Measurements from ENCODE around the gene EFNA2.
A peak's percentile ranks its signal among the peaks of the same experiment; 100 is the strongest.

Gene EFNA2

DNA sequence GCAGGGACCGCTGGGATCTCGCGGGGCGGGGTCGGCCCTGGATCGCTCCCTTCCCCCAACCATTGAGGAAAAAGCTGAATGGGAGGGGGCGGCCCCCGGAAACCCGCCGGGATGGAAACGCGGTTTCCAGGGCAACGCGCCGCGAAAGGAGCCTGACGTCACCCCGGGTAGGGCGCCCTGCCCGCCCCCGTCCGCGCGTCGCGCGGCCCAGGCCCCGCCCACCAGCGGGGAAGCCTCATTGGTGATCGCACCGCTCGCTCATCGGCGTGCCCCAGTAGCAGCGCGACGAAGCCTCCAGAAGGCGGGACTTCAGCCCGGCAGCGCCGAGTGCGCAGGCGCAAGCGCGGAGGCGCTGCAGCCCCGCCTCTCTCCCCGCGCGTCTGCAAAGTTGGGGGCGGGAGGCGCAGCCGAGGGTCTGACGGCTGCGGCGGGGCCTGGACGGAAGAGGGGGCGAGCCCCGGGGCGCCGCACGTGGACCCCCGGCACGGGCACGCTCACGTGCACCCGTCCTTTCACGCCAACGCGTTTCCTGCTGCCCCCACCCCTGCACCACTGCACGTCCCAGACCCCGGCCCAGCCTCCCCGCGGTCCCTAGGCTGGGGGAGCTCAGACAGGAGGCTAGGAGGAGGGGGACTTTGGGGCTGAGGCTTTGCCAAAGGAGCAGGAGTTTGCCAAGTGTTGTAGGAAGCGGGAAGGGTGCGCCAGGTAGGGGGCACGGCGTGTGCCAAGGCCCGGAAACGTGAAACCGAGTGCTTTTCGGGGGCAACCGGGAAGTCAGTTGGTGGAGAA is 24.7 kb upstream of the EFNA2 start:
- DNase-seq (ENCODE audit: low spot score), result peak; percentile 87

DNA sequence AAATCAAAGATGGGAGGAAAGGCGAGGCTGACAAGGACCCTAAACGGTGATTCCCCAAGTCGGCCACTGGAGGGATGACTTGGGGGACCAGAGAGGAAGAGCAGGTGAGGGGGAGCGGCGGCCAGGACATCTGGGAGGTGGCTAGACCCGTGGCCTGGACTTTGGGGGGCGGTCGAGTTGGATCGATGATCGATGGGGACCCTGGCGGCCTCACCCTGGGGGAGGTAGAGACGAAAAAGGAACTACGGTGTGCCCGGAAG is 24.2 kb upstream of the EFNA2 start:
- DNase-seq (ENCODE audit: low spot score), result no peak

DNA sequence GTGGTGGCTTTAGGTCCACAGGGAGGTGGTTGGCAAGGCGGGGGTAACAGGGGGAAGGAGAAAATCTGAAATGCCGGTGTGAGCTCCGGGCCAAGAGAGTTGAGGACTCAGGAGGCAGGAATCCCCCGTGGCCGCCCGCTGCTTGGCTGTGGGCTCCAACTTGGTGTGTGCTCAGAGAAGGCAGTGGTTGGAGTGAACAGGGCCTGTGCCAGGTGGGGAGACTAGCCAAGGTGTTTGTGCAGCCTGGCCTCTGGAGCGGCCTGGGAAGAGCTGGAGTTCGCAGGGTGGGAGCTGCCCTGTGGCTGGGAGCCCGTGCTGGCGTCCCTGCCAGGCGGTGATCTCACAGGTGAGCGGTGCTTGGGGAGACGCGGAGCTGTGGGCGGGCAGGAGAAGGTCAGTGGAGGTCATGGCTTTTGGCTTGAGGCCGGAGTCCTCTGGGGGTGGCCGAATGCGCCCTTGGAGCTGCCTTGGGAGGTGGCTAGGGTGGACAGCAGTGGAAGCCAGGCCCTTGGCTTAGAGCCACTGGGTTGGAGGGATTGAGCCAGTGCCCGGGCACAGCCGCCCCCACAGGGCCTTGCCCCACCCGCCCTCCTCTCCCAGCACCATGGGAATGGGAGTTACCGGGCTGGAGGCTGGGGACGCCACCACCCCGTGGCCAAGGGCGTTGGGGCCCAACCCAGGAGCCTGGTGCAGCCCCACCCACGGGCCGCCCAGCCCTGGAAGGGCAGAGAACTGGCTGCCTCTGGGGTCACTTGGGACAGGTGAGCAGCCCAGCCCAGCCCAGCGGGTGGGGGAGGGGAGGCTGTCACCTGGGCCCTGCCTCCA is 23.7 kb upstream of the EFNA2 start:
- DNase-seq (ENCODE audit: low spot score), result no peak

DNA sequence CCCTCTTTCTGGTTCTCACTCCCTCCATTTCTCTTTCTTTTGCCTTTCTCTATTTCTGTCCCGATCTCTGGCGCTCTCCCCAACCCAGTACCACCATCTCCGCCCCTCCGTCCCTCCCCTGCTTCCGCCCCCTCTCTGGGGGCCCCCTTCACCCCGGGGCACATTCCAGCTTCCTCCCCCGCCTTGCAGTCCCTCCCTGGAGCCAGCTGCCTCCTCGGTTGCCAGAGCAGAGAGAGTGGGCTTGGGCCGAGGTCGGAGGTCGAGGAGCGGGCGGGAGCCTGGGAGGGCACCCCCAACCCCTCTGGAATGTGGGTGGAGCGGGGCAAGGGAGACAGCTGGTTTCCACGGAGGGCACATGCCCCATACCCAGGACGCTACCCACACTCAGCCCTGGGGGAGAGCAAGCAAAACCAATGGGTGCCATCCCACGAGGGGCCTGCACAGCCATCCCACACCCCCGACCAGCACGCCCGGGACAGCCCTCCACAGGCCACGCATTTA is 23.0 kb upstream of the EFNA2 start:
- DNase-seq (ENCODE audit: low spot score), result no peak

DNA sequence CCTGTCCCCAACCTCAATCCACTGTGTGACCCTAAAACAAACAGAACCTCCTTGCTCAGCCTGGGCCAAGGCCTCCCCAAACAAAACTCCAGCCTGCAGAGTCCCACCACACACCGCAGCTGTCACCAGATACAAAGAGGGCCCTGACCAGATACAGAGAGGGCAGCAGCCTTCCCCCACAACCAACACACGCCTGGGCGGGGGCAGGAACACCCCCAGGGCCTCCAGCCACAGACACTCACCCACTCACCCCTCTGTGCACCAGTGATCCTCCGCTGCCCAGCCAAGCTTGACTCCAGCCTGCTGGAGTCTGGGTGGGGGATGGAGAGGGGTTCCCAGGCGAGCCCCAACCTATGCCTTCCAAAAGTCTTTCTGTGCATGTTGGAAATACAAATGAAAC is 22.5 kb upstream of the EFNA2 start:
- DNase-seq (ENCODE audit: low spot score), result no peak

DNA sequence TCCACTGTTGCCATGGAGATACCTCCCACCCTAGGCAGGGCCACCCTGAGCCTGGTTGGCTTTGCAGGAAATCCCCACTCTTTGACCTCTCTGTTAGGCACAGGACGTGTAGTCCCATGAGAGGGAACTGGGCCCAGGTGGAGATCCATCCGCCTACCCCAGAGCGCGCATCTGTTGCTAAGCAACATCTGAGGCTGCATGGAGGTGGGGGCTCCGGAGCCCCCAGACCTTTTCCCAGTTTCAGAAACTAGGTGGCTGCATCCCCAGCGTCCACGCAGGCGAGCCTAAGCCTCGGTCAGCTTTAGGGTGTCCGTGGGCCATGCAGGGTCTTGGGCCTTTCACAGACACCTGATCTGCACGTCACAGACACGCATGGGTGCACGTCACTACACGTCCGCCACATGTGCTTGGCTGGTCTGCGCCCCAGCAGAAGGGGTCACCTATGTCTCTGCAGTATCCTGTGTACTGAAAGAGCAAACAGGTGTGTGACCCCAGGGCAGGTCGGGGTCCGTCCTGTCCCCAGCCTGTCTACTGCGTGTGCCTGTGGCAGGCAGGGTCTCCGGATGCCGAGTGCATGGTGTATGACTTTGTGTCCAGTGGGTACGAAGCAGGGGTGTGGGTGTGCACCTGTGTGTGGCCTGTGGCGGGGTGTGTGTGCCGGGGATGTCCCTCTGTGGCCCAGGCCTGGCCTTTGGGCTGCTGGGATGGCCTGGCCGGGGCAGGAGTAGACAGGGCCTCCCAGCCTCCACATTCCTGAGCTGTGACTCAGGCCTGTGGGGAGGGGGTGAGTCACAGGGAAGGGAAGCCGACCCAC is 20.7 kb upstream of the EFNA2 start:
- DNase-seq (ENCODE audit: low spot score), result no peak

DNA sequence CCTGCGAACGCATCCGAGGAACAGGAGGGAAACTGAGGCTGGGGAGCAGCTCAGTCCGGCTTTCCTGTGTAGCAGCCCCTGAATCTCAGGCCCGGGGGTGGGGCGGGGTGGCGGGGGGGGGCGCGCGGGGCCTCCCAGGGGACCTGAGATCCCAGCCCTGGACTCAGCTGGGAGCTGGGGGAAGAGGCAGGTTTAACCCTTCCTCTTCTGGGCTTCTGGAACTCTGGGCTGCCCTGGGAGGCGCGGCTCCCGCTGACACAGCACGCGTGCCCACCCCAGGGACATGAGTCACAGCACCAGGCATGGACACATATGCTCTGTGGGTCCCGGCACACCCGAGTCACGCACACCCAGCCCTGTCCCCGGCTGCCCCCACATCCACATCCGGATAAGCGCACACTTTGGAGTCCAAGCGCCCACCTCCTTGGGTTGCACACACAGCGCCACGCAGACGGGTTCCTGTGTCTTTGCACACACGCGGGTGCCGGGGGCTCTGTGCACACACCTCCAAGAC is 20.0 kb upstream of the EFNA2 start:
- no peak for DNase-seq (ENCODE audit: low spot score)

DNA sequence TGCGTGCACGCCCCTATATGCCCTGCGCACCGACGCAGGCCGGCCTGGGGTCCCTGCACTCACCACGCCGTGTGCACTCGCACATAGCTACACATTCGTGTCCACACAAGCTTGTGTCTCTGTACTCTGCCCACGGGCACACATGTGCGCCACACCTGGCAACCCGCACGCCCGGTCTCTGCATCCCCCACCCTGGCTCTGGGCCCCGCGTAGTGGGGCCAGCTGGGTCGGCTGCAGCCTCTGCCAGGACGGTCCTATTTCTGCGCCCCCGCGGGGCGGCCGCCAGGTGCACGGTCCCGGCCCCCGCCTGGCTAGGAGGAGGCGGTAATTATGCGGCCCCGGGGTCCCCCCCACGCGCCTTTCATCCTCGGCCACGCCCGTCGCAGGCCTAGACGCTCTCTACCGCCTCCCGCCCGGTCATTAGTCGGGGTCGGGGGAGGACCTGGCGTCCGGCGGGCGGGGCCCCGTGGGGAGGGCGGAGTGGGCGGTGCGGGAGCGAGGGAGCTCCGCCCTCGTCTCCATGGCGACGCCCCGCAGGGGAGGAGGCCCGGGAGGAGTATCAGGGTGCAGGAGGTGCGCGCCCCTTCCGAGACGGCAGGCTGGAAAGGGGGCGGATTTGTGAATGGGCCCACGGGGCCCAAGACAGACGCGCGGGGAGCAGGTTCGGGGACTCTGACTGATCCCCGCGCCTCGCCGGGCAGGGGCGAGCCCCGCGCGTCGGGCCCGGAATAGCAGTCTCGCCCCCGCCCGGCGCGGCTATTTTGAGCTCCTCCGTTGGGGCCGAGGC is 19.4 kb upstream of the EFNA2 start:
- peak; percentile 91 for DNase-seq (ENCODE audit: low spot score)

DNA sequence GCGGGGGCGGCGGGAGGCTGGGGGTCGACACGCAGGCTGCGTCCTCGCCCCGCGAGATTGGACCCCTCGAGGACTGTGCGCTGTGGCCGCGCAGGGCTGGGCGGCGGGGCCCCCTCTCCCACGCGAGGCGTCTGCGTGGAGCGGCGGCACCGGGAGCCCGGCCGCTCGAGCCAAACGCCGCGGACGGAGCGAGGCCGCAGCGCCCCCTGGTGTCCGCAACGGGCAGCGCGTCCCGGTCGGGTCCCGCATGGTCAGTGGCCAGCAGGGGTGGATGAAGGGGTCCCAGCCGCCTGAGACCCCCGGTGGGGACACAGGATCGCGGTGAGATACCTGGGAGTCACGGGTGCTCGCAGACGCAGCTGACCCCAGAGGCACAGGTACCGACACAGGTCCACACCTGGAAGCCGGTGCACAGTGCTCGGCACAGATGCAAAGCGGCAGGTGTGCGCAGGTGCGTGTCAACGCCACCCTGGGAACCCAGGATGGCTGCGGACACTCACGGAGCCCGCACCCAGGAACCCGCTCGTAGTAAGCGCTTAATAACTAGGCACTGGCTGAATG is 18.7 kb upstream of the EFNA2 start:
- DNase-seq (ENCODE audit: low spot score), result no peak

DNA sequence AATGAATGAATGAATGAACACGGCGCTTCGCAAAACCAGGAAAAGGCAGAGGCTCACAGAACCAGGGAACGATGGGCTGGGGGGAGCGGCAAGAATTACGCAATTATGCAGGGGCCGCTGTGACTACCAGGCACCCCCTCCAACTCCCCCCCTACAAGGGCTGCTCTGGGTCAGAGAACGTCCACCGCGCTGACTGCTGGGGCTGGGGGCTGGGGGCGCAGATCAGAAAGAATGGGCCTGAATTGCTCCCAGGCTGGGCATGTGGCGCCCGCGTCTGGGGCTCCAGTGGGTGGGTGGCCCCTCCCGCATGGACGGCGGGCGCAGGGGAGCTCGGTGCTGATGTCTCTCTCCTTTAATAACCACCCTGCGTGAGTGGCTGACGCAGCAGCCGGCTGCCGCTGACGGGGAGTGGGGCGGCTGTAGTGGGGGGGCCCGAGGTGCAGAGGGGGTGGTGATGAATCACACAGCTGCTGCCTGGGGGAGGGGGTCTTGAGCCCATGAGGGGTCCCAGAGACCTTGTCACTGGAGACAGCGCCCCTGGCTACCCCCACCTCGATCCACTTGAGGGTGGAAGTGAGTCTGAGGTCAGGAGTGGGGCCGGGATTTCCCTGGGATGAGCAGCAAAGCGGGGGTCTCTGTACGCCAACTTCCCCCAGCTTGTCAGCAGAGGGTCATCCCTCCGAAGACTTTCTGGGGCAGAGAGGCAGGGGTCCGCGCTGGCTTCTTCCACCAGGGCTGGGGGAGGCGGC is 18.0 kb upstream of the EFNA2 start:
- DNase-seq (ENCODE audit: low spot score), result no peak

DNA sequence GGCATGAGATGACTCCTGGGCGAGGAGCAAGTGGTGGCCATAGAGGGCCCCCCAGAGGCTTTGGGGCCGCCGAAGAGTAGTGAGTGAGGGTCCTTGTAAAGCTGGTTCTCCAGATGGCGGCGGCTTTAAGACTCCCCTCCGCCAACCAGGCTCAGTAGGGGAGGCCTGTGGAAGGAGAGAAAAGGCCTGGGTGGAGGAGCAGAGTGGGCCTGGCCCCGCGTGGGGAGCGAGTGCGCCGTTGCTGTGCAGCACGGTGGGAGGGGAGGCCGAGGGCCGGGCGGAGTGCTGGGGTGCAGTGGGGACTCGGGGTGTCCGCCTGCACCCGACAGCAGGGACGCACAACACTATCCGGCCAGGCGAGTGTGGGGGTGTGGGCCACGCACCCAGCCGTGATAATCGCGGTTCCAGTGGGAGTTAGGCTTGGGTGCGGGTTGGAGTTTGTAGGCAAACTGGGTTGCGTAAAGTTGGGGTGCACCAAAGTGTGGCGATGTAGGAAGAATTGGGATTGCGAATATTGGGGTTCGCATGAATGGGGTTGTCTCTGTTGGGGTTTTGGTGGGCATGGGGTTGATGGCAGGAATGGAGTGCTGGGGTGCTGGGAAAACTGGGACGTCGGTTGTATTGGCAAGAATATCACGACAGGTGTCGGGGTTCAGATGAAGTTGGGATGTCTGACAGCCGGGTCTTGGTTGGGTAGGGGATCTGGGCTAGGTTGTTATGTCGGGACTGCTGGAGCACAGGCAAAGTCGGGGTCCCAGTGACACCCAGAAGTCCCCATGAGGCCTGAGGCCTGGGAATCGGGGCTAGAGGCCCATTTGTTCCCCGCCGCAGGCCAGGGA is 17.2 kb upstream of the EFNA2 start:
- no peak for DNase-seq (ENCODE audit: low spot score)

DNA sequence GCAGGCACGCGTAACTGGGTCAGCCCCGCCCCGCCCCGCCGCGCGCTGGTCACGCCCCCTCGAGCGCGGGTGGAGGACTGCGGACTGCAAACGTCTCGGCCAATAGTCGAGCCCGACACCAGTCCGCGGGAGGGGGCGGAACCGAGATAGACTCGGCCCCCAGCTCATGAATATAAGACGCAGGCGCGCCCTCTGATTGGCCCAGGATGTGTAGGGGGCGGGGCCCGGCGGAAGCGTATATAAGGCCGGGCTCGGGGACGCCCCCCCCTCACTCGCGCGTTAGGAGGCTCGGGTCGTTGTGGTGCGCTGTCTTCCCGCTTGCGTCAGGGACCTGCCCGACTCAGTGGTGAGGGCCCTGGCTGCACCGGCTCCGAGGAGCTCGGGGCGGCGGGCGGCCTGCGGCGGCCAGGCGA is 16.6 kb upstream of the EFNA2 start, which contains the start of gene CIRBP:
CIRBP (plus strand) TSS at position 268 of the 413 bp plus-strand sequence. CDS start 1,602 bp downstream, outside the sequence.
- DNase-seq (ENCODE audit: low spot score), result peak; percentile 89

DNA sequence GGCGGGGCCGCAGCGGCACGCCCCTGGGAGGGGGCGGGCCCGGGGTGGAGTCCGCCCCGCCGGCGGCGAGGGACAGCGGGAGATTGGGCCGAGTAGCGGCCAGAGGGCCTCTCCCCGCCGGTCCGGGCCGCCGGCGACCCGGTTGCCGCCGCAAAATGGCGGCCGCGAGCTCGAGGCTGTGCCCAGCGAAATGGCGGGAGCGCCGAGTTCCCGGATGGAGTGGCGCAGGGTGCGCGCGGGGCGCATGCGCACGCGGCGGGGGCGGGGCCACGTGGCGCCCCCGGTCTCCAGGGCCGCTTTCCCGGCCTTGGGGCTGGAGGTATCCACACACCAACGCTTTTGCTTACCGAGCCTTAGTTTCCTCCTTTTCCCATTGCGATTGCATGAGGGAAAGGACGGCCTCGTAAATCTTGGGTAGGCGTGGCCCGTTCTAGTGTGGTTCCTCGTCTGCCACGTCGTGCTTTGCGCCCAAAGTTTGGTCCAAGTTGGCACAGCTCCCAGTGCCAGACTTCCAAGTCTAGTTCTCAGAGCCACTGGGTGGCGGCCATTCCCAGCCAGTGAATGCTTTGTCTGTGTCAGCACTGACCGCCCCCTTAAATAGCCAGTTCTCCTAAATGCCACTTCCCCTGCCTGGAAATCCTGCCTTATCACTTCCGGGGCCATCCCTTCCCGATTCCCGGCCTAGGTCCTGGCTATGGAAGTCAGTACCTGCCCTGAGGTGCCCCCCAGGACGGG is 16.0 kb upstream of the EFNA2 start:
- DNase-seq (ENCODE audit: low spot score), result no peak

DNA sequence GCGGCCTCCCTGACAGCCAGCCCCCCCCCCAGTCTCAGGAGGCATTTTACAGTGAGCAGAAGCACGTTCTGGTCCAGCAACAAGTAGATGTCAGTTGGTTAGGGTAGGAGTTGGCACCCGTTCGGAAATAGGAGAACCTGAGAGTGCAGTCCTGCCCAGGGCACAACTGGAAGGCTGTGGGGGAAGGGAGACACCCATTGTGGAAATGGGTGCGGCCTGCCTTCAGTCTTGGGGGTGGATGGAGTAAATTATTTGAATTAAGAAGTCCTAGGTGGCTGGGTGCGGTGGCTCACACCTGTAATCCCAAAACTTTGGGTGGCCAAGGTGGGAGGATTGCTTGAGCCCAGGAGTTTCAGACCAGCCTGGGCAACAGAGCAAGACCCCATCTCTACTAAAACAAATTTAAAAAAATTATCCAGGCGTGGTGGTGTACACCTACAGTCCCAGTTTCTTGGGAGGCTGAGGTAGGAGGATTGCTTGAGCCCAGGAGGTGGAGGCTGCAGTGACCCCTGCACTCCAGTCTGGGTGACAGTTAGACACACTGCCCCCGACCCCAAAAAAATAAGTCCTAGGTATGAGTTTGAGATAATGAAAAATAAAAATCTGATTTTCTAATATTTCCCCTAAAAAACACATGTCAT is 15.3 kb upstream of the EFNA2 start:
- no peak for DNase-seq (ENCODE audit: low spot score)

DNA sequence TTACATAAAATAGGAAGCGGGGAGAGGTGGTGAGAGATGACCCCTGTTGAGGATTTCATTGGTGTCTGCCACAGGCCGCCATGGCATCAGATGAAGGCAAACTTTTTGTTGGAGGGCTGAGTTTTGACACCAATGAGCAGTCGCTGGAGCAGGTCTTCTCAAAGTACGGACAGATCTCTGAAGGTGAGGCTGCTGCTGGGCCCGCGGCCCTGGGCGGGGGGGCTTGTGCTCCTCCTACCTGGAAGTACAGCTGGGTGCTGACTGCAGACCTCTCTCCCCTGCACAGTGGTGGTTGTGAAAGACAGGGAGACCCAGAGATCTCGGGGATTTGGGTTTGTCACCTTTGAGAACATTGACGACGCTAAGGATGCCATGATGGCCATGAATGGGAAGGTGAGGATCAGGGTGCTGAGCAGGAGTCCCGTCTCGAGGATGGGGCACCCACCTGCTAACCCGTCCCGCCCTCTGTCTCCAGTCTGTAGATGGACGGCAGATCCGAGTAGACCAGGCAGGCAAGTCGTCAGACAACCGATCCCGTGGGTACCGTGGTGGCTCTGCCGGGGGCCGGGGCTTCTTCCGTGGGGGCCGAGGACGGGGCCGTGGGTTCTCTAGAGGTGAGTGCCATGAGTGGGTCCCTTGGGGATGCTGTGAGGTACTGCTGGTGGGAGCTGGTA is 14.7 kb upstream of the EFNA2 start:
- no peak for DNase-seq (ENCODE audit: low spot score)

DNA sequence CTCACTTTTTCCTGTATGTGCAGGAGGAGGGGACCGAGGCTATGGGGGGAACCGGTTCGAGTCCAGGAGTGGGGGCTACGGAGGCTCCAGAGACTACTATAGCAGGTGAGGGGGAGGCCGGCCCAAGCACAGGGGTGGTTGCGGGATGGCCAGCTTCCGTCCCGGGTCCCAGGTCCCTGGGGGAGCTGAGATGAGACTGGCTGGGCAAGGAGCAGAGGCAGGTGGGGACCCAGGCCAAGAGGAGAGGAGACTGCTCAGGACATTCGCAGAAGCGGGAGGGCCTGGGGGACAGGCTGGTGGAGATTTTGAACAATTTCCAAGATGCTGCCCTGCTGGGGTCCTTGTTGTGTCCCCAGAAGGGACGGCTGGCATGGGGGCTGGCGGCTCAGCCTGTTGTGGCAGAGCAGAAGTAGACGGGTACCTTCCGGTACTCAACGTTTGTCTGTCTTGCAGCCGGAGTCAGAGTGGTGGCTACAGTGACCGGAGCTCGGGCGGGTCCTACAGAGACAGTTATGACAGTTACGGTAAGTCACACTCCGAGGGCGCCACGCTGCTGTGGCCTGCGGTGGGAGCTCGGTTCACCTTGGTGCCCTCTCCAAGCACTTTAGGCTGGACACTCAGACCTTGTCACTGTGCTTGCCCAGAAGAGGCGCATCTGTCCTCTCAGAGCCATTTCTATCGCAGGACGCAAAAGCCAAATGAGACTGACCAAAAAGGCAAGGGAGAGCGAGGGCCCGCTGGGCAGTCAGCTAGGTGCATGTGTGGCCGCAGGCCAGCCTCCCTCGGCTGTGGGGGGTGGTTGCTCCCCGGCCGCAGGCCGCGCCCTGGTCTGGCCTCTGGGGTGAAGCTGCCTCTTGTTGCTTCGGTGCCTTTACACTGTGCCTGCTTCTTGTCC is 13.9 kb upstream of the EFNA2 start:
- DNase-seq (ENCODE audit: low spot score), result no peak
